NCI-H526 treated with DMSO at 0.1 percent for 48 hours (cell line): ENCODE measurements around the gene MAP6.

Experiments
- DNase-seq: peaks from one replicate; lab custom pipeline; 2025; lab: John Stamatoyannopoulos, UW

The MAP6 gene

GRCh38 chr11:75548595-75549272 is 120.1 kb downstream of the MAP6 start:
- no peak for DNase-seq

GRCh38 chr11:75547617-75548058 is 121.2 kb downstream of the MAP6 start:
- DNase-seq = peak; percentile 32

- no peak for DNase-seq
These were observed 121.7 kb downstream of the MAP6 start for GRCh38 chr11:75547177-75547576.

- DNase-seq = no peak
These were observed 125.0 kb downstream of the MAP6 start for GRCh38 chr11:75543806-75544205.

- no peak for DNase-seq
These were observed 126.8 kb downstream of the MAP6 start for GRCh38 chr11:75542088-75542438.

- no peak for DNase-seq
These were observed 127.4 kb downstream of the MAP6 start for GRCh38 chr11:75541193-75542087.

- DNase-seq = peak; percentile 53
These were observed 129.1 kb downstream of the MAP6 start for GRCh38 chr11:75539459-75540334.

- no peak for DNase-seq
These were observed 130.5 kb downstream of the MAP6 start for GRCh38 chr11:75538150-75538942.

- no peak for DNase-seq
These were observed 131.1 kb downstream of the MAP6 start for GRCh38 chr11:75537740-75538139.
